OCI-LY7 (cell line): Measurements from ENCODE around the gene BRCA1. TPM values are rescaled to one million over a fixed set of nuclear protein-coding genes. Genes with fewer than 3 reads are reported as not detected.

ENCODE experiments used
- BruUV-seq: library from RNA; stranded (reverse); fragments of 400-500 nt; replicated peaks from 2 replicates; lab custom pipeline; 2021; lab: Mats Ljungman, UMichigan
- CTCF ChIA-PET: fragments of 300-600 bp; sonication (Branson Sonifier 250); formaldehyde crosslinking; loops from one replicate; lab custom pipeline; 2022; ENCODE audit warnings: antibody characterized with exemption; ENCODE audit not compliant: unreplicated experiment; lab: Charles Lee
- POLR2A ChIA-PET: fragments of 300-600 bp; sonication (Branson Sonifier 250); formaldehyde crosslinking; loops from one replicate; lab custom pipeline; 2022; ENCODE audit warnings: antibody characterized with exemption; lab: Charles Lee
- DNase-seq: peaks from one replicate; pipeline ENCODE4 v3.0.0-alpha.2; 2015; ENCODE audit warnings: low spot score
- H2AFZ ChIP-seq: fragments of 200-600 bp; sonication (generic), shearing (Covaris generic); 2 replicates; pipeline ENCODE4 v1.6.1; 2014; ENCODE audit warnings: mild to moderate bottlenecking, antibody characterized with exemption, low read length, moderate library complexity
- H3K27ac ChIP-seq: fragments of 200-600 bp; sonication (generic); 2 replicates; pipeline ENCODE4 v1.5.1; 2014; ENCODE audit warnings: mixed run types, low read depth, mild to moderate bottlenecking, moderate library complexity, low read length, inconsistent platforms; ENCODE audit not compliant: poor library complexity, severe bottlenecking
- H3K36me3 ChIP-seq: fragments of 200-600 bp; sonication (generic); 2 replicates; pipeline ENCODE4 v1.6.1; 2014; ENCODE audit warnings: mild to moderate bottlenecking, antibody characterized with exemption, low read length, moderate library complexity, mixed read lengths; ENCODE audit not compliant: insufficient read depth
- H3K4me1 ChIP-seq: fragments of 200-600 bp; sonication (generic); 2 replicates; pipeline ENCODE4 v1.5.1; 2014; ENCODE audit warnings: mild to moderate bottlenecking, low read length; ENCODE audit not compliant: insufficient read depth, poor library complexity, severe bottlenecking
- H3K4me2 ChIP-seq: fragments of 200-600 bp; sonication (generic); 2 replicates; pipeline ENCODE4 v1.6.1; 2014; ENCODE audit warnings: mild to moderate bottlenecking, low read length
- H3K4me3 ChIP-seq: fragments of 200-600 bp; sonication (generic); 2 replicates; pipeline ENCODE4 v1.5.1; 2014; ENCODE audit warnings: mild to moderate bottlenecking, low read depth, low read length; ENCODE audit not compliant: poor library complexity, severe bottlenecking
- H3K79me2 ChIP-seq: fragments of 200-600 bp; sonication (generic); 2 replicates; pipeline ENCODE4 v1.6.1; 2016; ENCODE audit warnings: low read depth, mild to moderate bottlenecking, low read length, moderate library complexity, mixed read lengths; ENCODE audit not compliant: insufficient read depth
- H3K9me2 ChIP-seq: fragments of 200-600 bp; sonication (generic); 2 replicates; pipeline ENCODE4 v1.6.1; 2016; ENCODE audit warnings: mild to moderate bottlenecking, low read length, mixed read lengths; ENCODE audit not compliant: insufficient read depth
- H3K9me3 ChIP-seq: fragments of 200-600 bp; sonication (generic); 2 replicates; pipeline ENCODE4 v1.6.1; 2014; ENCODE audit warnings: mild to moderate bottlenecking, mixed run types, low read length, mixed read lengths
- H4K20me1 ChIP-seq: fragments of 200-600 bp; sonication (generic); 2 replicates; pipeline ENCODE4 v1.6.1; 2014; ENCODE audit warnings: mild to moderate bottlenecking, antibody characterized with exemption, low read length, moderate library complexity, mixed read lengths; ENCODE audit not compliant: insufficient read depth
- EZH2phosphoT487 ChIP-seq: fragments of 200-600 bp; sonication (generic); IDR thresholded peaks from 2 replicates; pipeline ENCODE4 v1.6.1; 2018; ENCODE audit warnings: low read depth, borderline replicate concordance, mild to moderate bottlenecking, mixed run types, antibody characterized with exemption, low read length, moderate library complexity, mixed read lengths
- intact Hi-C: fragments of 100-400 bp; cut with micrococcal nuclease; formaldehyde crosslinking; loops from one replicate; pipeline ENCODE4 v1.10.0; 2022; ENCODE audit not compliant: unreplicated experiment
- total RNA-seq, 2 experiments: library from RNA; depleted of rRNA in 1 of 2; stranded (reverse); fragments of >200 nt in 1 of 2; shearing (Covaris generic) in 1 of 2; gene quantifications; 2 replicates each; pipeline ENCODE4 v1.2.3, GENCODE V29; 2014 to 2022
- TF ChIP-seq, protein P1 (sequence below): fragments of 200-600 bp; sonication (generic); conservative IDR thresholded peaks from 2 replicates; pipeline ENCODE4 v1.5.1; 2014; ENCODE audit warnings: mild to moderate bottlenecking, antibody characterized with exemption, low read length, moderate library complexity, mixed read lengths

Gene BRCA1
- total RNA-seq, 2 experiments from 2014 or later, result 112 to 135 TPM

DNA sequence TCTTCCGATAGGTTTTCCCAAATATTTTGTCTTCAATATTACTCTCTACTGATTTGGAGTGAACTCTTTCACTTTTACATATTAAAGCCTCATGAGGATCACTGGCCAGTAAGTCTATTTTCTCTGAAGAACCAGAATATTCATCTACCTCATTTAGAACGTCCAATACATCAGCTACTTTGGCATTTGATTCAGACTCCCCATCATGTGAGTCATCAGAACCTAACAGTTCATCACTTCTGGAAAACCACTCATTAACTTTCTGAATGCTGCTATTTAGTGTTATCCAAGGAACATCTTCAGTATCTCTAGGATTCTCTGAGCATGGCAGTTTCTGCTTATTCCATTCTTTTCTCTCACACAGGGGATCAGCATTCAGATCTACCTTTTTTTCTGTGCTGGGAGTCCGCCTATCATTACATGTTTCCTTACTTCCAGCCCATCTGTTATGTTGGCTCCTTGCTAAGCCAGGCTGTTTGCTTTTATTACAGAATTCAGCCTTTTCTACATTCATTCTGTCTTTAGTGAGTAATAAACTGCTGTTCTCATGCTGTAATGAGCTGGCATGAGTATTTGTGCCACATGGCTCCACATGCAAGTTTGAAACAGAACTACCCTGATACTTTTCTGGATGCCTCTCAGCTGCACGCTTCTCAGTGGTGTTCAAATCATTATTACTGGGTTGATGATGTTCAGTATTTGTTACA, 30.9 kb downstream of the BRCA1 start:
- Histone ChIP-seq H3K9me2 (no peaks in the 10 kb centered on the region), H3K4me3 (no peak overlapping the region), H3K4me2 (no peak overlapping the region), H2AFZ (no peak overlapping the region), H4K20me1 (no peaks in the 10 kb centered on the region), H3K79me2 (no peaks in the 10 kb centered on the region), H3K27ac (no peak overlapping the region), H3K4me1 (no peaks in the 10 kb centered on the region), H3K9me3 (no peaks in the 10 kb centered on the region), H3K36me3 (peaks cover 96% of the 10 kb centered on the region)
- intact Hi-C loops, result no loop called here
- DNase-seq, result no peak
- no peak for TF ChIP-seq EZH2phosphoT487
- TF ChIP-seq, protein P1, sequence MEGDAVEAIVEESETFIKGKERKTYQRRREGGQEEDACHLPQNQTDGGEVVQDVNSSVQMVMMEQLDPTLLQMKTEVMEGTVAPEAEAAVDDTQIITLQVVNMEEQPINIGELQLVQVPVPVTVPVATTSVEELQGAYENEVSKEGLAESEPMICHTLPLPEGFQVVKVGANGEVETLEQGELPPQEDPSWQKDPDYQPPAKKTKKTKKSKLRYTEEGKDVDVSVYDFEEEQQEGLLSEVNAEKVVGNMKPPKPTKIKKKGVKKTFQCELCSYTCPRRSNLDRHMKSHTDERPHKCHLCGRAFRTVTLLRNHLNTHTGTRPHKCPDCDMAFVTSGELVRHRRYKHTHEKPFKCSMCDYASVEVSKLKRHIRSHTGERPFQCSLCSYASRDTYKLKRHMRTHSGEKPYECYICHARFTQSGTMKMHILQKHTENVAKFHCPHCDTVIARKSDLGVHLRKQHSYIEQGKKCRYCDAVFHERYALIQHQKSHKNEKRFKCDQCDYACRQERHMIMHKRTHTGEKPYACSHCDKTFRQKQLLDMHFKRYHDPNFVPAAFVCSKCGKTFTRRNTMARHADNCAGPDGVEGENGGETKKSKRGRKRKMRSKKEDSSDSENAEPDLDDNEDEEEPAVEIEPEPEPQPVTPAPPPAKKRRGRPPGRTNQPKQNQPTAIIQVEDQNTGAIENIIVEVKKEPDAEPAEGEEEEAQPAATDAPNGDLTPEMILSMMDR, result no peak
- ChIA-PET POLR2A (no interaction called here), CTCF (no interaction called here)
- BruUV-seq, result no TSS peak

DNA sequence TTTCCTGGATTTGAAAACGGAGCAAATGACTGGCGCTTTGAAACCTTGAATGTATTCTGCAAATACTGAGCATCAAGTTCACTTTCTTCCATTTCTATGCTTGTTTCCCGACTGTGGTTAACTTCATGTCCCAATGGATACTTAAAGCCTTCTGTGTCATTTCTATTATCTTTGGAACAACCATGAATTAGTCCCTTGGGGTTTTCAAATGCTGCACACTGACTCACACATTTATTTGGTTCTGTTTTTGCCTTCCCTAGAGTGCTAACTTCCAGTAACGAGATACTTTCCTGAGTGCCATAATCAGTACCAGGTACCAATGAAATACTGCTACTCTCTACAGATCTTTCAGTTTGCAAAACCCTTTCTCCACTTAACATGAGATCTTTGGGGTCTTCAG, 32.3 kb downstream of the BRCA1 start:
- H4K20me1 ChIP-seq, result no peaks in the 10 kb centered on the region
- no peak for DNase-seq
- TF ChIP-seq EZH2phosphoT487, result no peak
- TF ChIP-seq, protein P1, result no peak
- no TSS peak for BruUV-seq
- intact Hi-C loops, result no loop called here
- H3K4me1 ChIP-seq, result no peaks in the 10 kb centered on the region
- CTCF ChIA-PET, result no interaction called here
- no peak overlapping the region for H2AFZ ChIP-seq
- H3K79me2 ChIP-seq, result no peaks in the 10 kb centered on the region
- H3K4me2 ChIP-seq, result no peak overlapping the region
- POLR2A ChIA-PET, result no interaction called here
- no peak overlapping the region for H3K27ac ChIP-seq
- no peaks in the 10 kb centered on the region for H3K9me2 ChIP-seq
- peaks cover 100% of the 10 kb centered on the region for H3K36me3 ChIP-seq
- H3K4me3 ChIP-seq, result no peak overlapping the region
- H3K9me3 ChIP-seq, result no peaks in the 10 kb centered on the region

DNA sequence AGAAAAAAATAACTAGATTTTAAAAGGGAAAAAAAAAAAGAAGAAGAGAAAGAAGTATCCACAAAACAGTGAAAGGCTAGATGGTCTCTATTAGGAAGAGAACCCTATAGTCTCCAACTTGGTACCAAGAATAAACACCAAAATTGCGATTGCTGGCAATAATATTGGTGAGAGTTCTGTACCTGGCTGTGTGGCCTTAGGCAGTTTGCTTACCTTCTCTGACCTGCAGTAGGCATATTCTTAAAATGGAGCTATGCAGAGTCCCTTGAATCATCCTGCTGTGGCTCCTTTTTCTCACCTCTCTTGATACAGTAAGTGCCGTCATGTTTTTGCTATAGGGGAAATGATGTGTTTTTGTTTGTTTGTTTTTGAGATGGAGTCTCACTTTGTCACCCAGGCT, 35.1 kb downstream of the BRCA1 start:
- no peaks in the 10 kb centered on the region for H4K20me1 ChIP-seq
- H3K79me2 ChIP-seq, result no peaks in the 10 kb centered on the region
- H3K9me3 ChIP-seq, result no peaks in the 10 kb centered on the region
- intact Hi-C loops, result no loop called here
- no peak overlapping the region for H3K4me3 ChIP-seq
- no peak overlapping the region for H3K27ac ChIP-seq
- ChIA-PET CTCF (no interaction called here), POLR2A (interaction anchor here (1.2 kb wide), 1 partner anchor 26 kb away, joined by 4 read pairs; no protein-coding TSS in a partner anchor)
- H3K4me1 ChIP-seq, result no peaks in the 10 kb centered on the region
- TF ChIP-seq, protein P1, result no peak
- no peak for TF ChIP-seq EZH2phosphoT487
- no peak overlapping the region for H3K4me2 ChIP-seq
- no peaks in the 10 kb centered on the region for H3K9me2 ChIP-seq
- DNase-seq, result no peak
- BruUV-seq, result no TSS peak
- no peak overlapping the region for H2AFZ ChIP-seq
- H3K36me3 ChIP-seq, result peaks cover 97% of the 10 kb centered on the region
